Loucy (cell line): ENCODE results near the gene SMIM35.

ENCODE experiments used
- EZH2phosphoT487 ChIP-seq: fragments of 200-600 bp; IDR thresholded peaks from 2 replicates; pipeline ENCODE4 v1.6.1; 2018; ENCODE audit warnings: antibody characterized with exemption, mild to moderate bottlenecking, moderate library complexity, borderline replicate concordance
- TF ChIP-seq, protein P1 (sequence below): fragments of 200-600 bp; sonication (generic); conservative IDR thresholded peaks from 2 replicates; pipeline ENCODE4 v1.5.1; 2014; ENCODE audit warnings: mild to moderate bottlenecking, antibody characterized with exemption, low read length

DNA sequence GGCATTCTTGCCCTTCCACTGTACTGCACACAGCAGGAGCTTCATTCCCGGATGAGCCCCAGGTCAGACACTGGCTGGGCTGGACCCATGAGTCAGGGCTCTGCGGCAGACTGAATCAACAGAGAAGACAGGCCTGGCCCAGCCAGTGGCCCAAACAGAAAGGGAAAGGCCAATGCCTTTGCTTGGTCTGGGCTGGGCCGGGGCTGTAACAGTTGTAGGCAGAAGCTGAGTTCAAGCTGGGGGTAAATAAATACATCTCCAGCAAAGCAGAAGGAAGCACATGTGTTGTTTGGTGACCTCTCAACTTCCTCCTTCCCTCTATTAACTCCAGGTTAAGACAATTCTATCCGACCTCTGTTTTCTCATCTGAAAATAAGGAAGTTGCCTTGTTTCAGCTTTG is 1.8 kb upstream of the SMIM35 start:
- no peak for TF ChIP-seq EZH2phosphoT487
- TF ChIP-seq, protein P1, sequence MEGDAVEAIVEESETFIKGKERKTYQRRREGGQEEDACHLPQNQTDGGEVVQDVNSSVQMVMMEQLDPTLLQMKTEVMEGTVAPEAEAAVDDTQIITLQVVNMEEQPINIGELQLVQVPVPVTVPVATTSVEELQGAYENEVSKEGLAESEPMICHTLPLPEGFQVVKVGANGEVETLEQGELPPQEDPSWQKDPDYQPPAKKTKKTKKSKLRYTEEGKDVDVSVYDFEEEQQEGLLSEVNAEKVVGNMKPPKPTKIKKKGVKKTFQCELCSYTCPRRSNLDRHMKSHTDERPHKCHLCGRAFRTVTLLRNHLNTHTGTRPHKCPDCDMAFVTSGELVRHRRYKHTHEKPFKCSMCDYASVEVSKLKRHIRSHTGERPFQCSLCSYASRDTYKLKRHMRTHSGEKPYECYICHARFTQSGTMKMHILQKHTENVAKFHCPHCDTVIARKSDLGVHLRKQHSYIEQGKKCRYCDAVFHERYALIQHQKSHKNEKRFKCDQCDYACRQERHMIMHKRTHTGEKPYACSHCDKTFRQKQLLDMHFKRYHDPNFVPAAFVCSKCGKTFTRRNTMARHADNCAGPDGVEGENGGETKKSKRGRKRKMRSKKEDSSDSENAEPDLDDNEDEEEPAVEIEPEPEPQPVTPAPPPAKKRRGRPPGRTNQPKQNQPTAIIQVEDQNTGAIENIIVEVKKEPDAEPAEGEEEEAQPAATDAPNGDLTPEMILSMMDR, result no peak
